ENCODE data around the gene NANOS2. TPM values are rescaled to one million over a fixed set of nuclear protein-coding genes. Genes with fewer than 3 reads are reported as not detected.

The NANOS2 gene
- polyA plus RNA-seq, 3 donors = not detected

GRCh38 chr19:45917421-45918091 lies 3.0 kb upstream of the NANOS2 start:
- Mint-ChIP-seq H3K27ac (no peak overlapping the region), H3K4me3 (no peak overlapping the region), H3K9me3 (no peaks in the 10 kb centered on the region), H3K4me1 (no peaks in the 10 kb centered on the region), H3K27me3 (ENCODE audit: low read depth in 3 of 3) (peaks cover 27 to 53% (median 37%) of the 10 kb centered on the region in 3 donors), H3K36me3 (no peaks in the 10 kb centered on the region)
- Histone ChIP-seq H2AFZ (ENCODE audit: insufficient read depth, low read depth, low read length, poor library complexity, severe bottlenecking) (no peak overlapping the region), H3K79me2 (ENCODE audit: insufficient read depth, low read length) (no peaks in the 10 kb centered on the region), H4K20me1 (ENCODE audit: insufficient read depth, low read length) (no peaks in the 10 kb centered on the region), H3K4me3 (replicated peaks in 1 of 3; ENCODE audit: low read depth in 2 of 3, low read length in 3 of 3) (no peak overlapping the region), H3K4me1 (ENCODE audit: control insufficient read depth in 1 of 2, insufficient read depth in 2 of 2, low read length in 2 of 2) (no peaks in the 10 kb centered on the region), H3K9ac (ENCODE audit: insufficient read depth, low read length, poor library complexity, severe bottlenecking) (no peak overlapping the region), H3K27me3 (ENCODE audit: control insufficient read depth in 2 of 2, insufficient read depth in 2 of 2, low read length in 2 of 2) (no peaks in the 10 kb centered on the region), H3K27ac (ENCODE audit: low read depth in 1 of 2, low read length in 2 of 2) (no peak overlapping the region), H3K9me3 (replicated peaks in 1 of 2; ENCODE audit: control insufficient read depth in 1 of 2, insufficient read depth in 1 of 2, low read length in 2 of 2) (no peaks in the 10 kb centered on the region), H3K4me2 (replicated peaks; ENCODE audit: extremely low read depth, low read length, poor library complexity, severe bottlenecking) (no peak overlapping the region), H3K36me3 (replicated peaks in 1 of 2; ENCODE audit: control insufficient read depth in 1 of 2, insufficient read depth in 2 of 2, low read length in 2 of 2) (no peaks in the 10 kb centered on the region)
- intact Hi-C loops (cut with micrococcal nuclease) = no loop called here
- no peak for TF ChIP-seq CTCF (IDR thresholded peaks at IDR 0.05)
- no peak for DNase-seq
- no CpG with 5 or more reads among the region's 4 CpGs for WGBS (ENCODE audit: insufficient coverage)

- peak overlapping the region in 2 of 7 donors; percentile 16 to 23 for H3K27ac Mint-ChIP-seq
Measured at GRCh38 chr19:45911291-45911690, 3.3 kb downstream of the NANOS2 start.

More at GRCh38 chr19:45911291-45911690, 3.3 kb downstream of the NANOS2 start:
- intact Hi-C loops (cut with micrococcal nuclease) = no loop called here
- H3K36me3 ChIP-seq (replicated peaks in 1 of 2; ENCODE audit: control insufficient read depth in 1 of 2, insufficient read depth in 2 of 2, low read length in 2 of 2) = no peaks in the 10 kb centered on the region
- H3K9ac ChIP-seq (ENCODE audit: insufficient read depth, low read length, poor library complexity, severe bottlenecking) = no peak overlapping the region
- no peaks in the 10 kb centered on the region for H4K20me1 ChIP-seq (ENCODE audit: insufficient read depth, low read length)
- Mint-ChIP-seq H3K9me3 (no peaks in the 10 kb centered on the region), H3K27me3 (ENCODE audit: low read depth in 3 of 3) (peaks cover 24 to 43% (median 31%) of the 10 kb centered on the region in 3 donors), H3K4me1 (no peaks in the 10 kb centered on the region), H3K4me3 (no peak overlapping the region), H3K36me3 (no peaks in the 10 kb centered on the region)
- H3K79me2 ChIP-seq (ENCODE audit: insufficient read depth, low read length) = no peaks in the 10 kb centered on the region
- TF ChIP-seq CTCF (IDR thresholded peaks at IDR 0.05) = no peak
- H3K4me1 ChIP-seq (ENCODE audit: control insufficient read depth in 1 of 2, insufficient read depth in 2 of 2, low read length in 2 of 2) = no peaks in the 10 kb centered on the region
- H3K9me3 ChIP-seq (replicated peaks in 1 of 2; ENCODE audit: control insufficient read depth in 1 of 2, insufficient read depth in 1 of 2, low read length in 2 of 2) = no peaks in the 10 kb centered on the region
- H3K27ac ChIP-seq (ENCODE audit: low read depth in 1 of 2, low read length in 2 of 2) = no peak overlapping the region
- WGBS (ENCODE audit: insufficient coverage) = 92% methylated on average over 8 of the region's 8 CpGs
- no peak overlapping the region for H3K4me3 ChIP-seq (replicated peaks in 1 of 3; ENCODE audit: low read depth in 2 of 3, low read length in 3 of 3)
- H3K27me3 ChIP-seq (ENCODE audit: control insufficient read depth in 2 of 2, insufficient read depth in 2 of 2, low read length in 2 of 2) = peaks cover 0 to 2% of the 10 kb centered on the region in 2 donors
- H3K4me2 ChIP-seq (replicated peaks; ENCODE audit: extremely low read depth, low read length, poor library complexity, severe bottlenecking) = no peak overlapping the region
- H2AFZ ChIP-seq (ENCODE audit: insufficient read depth, low read depth, low read length, poor library complexity, severe bottlenecking) = peak overlapping the region; percentile 0
- DNase-seq = no peak
